Gastroesophageal sphincter (tissue), 3 donors: Measurements from ENCODE around the gene SEMA6A.

Source experiments
- EP300 ChIP-seq: sonication (generic); formaldehyde crosslinking; IDR thresholded peaks from one replicate; pipeline ENCODE4 v1.6.1; 2017; ENCODE audit warnings: antibody characterized with exemption, mild to moderate bottlenecking
- POLR2A ChIP-seq, 2 donors: fragments of 450-650 bp; IDR thresholded peaks; one replicate each; pipeline ENCODE4 v1.6.1; 2017; ENCODE audit warnings: antibody characterized with exemption in 2 of 2, mild to moderate bottlenecking in 2 of 2, moderate library complexity in 1 of 2
- POLR2AphosphoS5 ChIP-seq: sonication (generic); formaldehyde crosslinking; IDR thresholded peaks from one replicate; pipeline ENCODE4 v1.6.1; 2017; ENCODE audit warnings: antibody characterized with exemption
- TF ChIP-seq, protein P1 (sequence below), 4 experiments: fragments of 200-600 bp in 2 of 4; fragments of 450-650 bp in 2 of 4; sonication (generic) in 1 of 4; IDR thresholded peaks; one replicate each; pipeline ENCODE4 v1.5.1; 2017 to 2019; ENCODE audit warnings: antibody characterized with exemption in 4 of 4, mild to moderate bottlenecking in 2 of 4, moderate library complexity in 2 of 4

DNA sequence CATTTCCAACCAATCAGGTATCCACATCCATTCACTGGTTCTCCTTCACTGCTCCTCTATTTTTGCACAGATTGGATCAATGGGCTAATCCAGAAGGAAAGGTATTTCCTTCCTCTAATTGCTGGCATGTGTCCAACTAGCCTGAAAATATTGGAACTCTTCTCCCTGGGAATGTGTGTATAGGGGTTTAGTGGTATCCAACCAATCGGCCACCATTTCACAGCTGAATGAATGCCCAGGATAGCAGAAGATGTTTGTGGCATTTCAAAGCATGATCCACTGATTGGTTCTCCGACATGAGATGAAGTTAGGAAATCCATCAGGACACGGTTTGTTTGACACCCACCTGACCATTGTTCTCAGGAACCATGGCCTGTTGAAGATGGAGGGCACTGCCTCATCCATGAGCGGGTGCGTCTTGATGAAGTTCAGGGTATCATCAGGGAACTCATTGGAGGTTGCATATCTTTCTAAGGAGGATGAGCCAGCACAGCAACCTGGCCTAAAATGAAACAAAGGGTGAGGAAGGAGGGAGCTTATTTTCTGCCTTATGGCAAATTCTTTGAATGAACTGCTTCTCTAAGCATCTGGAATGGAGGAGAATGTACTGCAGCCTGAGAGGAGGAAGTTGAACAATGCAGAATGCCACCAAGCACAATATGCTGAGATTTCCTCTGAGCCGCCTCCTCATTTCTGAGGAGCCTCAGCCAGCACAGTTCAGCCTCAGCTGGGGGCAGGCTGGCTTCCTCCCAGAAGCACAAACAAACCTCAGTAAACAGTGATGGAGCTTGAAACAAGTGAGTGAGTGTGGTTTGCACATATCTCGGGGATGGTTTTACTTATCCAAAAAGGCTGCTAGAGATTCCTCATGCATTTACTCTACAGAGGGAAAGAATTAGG, 94.6 kb downstream of the SEMA6A start:
- TF ChIP-seq, protein P1, sequence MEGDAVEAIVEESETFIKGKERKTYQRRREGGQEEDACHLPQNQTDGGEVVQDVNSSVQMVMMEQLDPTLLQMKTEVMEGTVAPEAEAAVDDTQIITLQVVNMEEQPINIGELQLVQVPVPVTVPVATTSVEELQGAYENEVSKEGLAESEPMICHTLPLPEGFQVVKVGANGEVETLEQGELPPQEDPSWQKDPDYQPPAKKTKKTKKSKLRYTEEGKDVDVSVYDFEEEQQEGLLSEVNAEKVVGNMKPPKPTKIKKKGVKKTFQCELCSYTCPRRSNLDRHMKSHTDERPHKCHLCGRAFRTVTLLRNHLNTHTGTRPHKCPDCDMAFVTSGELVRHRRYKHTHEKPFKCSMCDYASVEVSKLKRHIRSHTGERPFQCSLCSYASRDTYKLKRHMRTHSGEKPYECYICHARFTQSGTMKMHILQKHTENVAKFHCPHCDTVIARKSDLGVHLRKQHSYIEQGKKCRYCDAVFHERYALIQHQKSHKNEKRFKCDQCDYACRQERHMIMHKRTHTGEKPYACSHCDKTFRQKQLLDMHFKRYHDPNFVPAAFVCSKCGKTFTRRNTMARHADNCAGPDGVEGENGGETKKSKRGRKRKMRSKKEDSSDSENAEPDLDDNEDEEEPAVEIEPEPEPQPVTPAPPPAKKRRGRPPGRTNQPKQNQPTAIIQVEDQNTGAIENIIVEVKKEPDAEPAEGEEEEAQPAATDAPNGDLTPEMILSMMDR (IDR thresholded peaks at IDR 0.05) = no peak
- TF ChIP-seq POLR2A (IDR thresholded peaks at IDR 0.05) = no peak
- TF ChIP-seq EP300 = no peak
- no peak for TF ChIP-seq POLR2AphosphoS5
